Keratinocyte (primary cell): Measurements from ENCODE around the gene SBNO2. TPM values are rescaled to one million over a fixed set of nuclear protein-coding genes. Genes with fewer than 3 reads are reported as not detected.

Experiments used
- DNase-seq: peaks from one replicate; pipeline ENCODE4 v3.0.0-alpha.2; 2011; ENCODE audit warnings: low read depth, missing footprints, low spot score
- FAIRE-seq: peaks from 2 replicates; lab custom pipeline; 2011; peaks lifted over from hg19 to GRCh38; lab: Jason Lieb, UNC
- H2AFZ ChIP-seq: 2 replicates; pipeline ENCODE4 v1.6.0; 2012; ENCODE audit warnings: low read length, control low read depth, inconsistent platforms; ENCODE audit not compliant: control insufficient read depth
- H3K27ac ChIP-seq: 2 replicates; pipeline ENCODE4 v1.5.1; 2011; ENCODE audit warnings: low read length; ENCODE audit not compliant: control insufficient read depth, insufficient read depth
- H3K27me3 ChIP-seq: 3 replicates; pipeline ENCODE4 v1.6.0; 2011; ENCODE audit warnings: low read length; ENCODE audit not compliant: control insufficient read depth, insufficient read depth; ENCODE audit errors: extremely low read depth
- H3K36me3 ChIP-seq, 2 experiments: 2 replicates in 1 of 2; 3 replicates in 1 of 2; pipeline ENCODE4 v1.5.1; 2011; ENCODE audit warnings: low read length in 2 of 2, mild to moderate bottlenecking in 1 of 2; ENCODE audit not compliant: control insufficient read depth in 2 of 2, insufficient read depth in 2 of 2; ENCODE audit errors: extremely low read depth in 1 of 2
- H3K4me1 ChIP-seq: 3 replicates; pipeline ENCODE4 v1.5.1; 2011; ENCODE audit warnings: low read length; ENCODE audit not compliant: control insufficient read depth, insufficient read depth; ENCODE audit errors: extremely low read depth
- H3K4me2 ChIP-seq: 3 replicates; pipeline ENCODE4 v1.6.0; 2011; ENCODE audit warnings: low read depth, low read length; ENCODE audit not compliant: control insufficient read depth, insufficient read depth; ENCODE audit errors: extremely low read depth
- H3K4me3 ChIP-seq, 3 experiments: fragments of 200-600 bp in 1 of 3; sonication (generic) in 1 of 3; 2 replicates in 2 of 3; 3 replicates in 1 of 3; pipeline ENCODE4 v1.5.1; 2011 to 2016; ENCODE audit warnings: low read length in 3 of 3, mild to moderate bottlenecking in 3 of 3, control low read depth in 2 of 3, inconsistent platforms in 1 of 3, low read depth in 1 of 3, mixed read lengths in 1 of 3, mixed run types in 1 of 3, moderate library complexity in 1 of 3; ENCODE audit not compliant: control insufficient read depth in 2 of 3, insufficient read depth in 2 of 3; ENCODE audit errors: extremely low read depth in 1 of 3
- H3K79me2 ChIP-seq: 2 replicates; pipeline ENCODE4 v1.6.0; 2012; ENCODE audit warnings: low read length; ENCODE audit not compliant: control insufficient read depth, insufficient read depth
- H3K9ac ChIP-seq: 3 replicates; pipeline ENCODE4 v1.6.0; 2011; ENCODE audit warnings: low read length; ENCODE audit not compliant: control insufficient read depth, insufficient read depth; ENCODE audit errors: extremely low read depth
- H3K9me1 ChIP-seq: 3 replicates; pipeline ENCODE4 v1.6.0; 2011; ENCODE audit warnings: low read length; ENCODE audit not compliant: control insufficient read depth, insufficient read depth; ENCODE audit errors: extremely low read depth
- H3K9me3 ChIP-seq: 2 replicates; pipeline ENCODE4 v1.5.1; 2012; ENCODE audit warnings: low read depth, low read length; ENCODE audit not compliant: control insufficient read depth
- H4K20me1 ChIP-seq: 3 replicates; pipeline ENCODE4 v1.6.0; 2011; ENCODE audit warnings: low read length; ENCODE audit not compliant: control insufficient read depth, insufficient read depth; ENCODE audit errors: extremely low read depth
- EZH2 ChIP-seq: IDR thresholded peaks from one replicate; pipeline ENCODE4 v1.6.1; 2012; ENCODE audit warnings: inconsistent platforms, mild to moderate bottlenecking, low read length, moderate library complexity
- dilution Hi-C: fragments of 300-500 bp; cut with MboI; formaldehyde crosslinking; loops from one replicate; pipeline ENCODE4 v1.7.0; 2020; ENCODE audit warnings: low sequenced_read_pairs; ENCODE audit not compliant: extremely low pct_ligation_motif_present
- polyA plus RNA-seq, 5 experiments: library from polyadenylated mRNA; depleted of rRNA in 3 of 5; stranded (reverse) in 3 of 5; stranded (forward) in 1 of 5; unstranded in 1 of 5; fragments of >200 nt; gene quantifications; 1 replicate in 1 of 5; 2 replicates in 3 of 5; 3 replicates in 1 of 5; pipeline versions ENCODE4 v1.2.1 to v1.2.3, GENCODE V29; 2011 to 2012; ENCODE audit warnings: missing spikeins in 2 of 5, low read depth in 1 of 5, low replicate concordance in 1 of 5
- TF ChIP-seq, protein P1 (sequence below), 3 experiments: IDR thresholded peaks in 1 of 3; conservative IDR thresholded peaks in 1 of 3; optimal IDR thresholded peaks in 1 of 3; 2 replicates in 2 of 3; 3 replicates in 1 of 3; pipeline versions ENCODE3 to v1.5.1; 2011; ENCODE audit warnings: low read length in 3 of 3, mild to moderate bottlenecking in 3 of 3, moderate library complexity in 2 of 3, control low read depth in 1 of 3, inconsistent platforms in 1 of 3; ENCODE audit not compliant: insufficient read depth in 2 of 3; ENCODE audit errors: extremely low read depth in 1 of 3

Gene SBNO2
- polyA plus RNA-seq, 1 donor (not counting 4 experiments of a cell fraction or from before 2014, with no cell fraction given) = 10.9 TPM

GRCh38 chr19:1219786-1220476, 45.9 kb upstream of the SBNO2 start:
- Histone ChIP-seq H3K9me1 (no peaks in the 10 kb centered on the region), H3K4me1 (peaks cover 16% of the 10 kb centered on the region), H3K27me3 (no peaks in the 10 kb centered on the region), H3K27ac (no peak overlapping the region), H4K20me1 (peaks cover 5% of the 10 kb centered on the region), H3K4me3 (no peak overlapping the region), H2AFZ (no peak overlapping the region), H3K9ac (no peak overlapping the region), H3K9me3 (no peaks in the 10 kb centered on the region), H3K36me3 (peaks cover 19 to 27% of the 10 kb centered on the region in 2 experiments), H3K4me2 (no peak overlapping the region), H3K79me2 (peaks cover 45% of the 10 kb centered on the region)
- DNase-seq (no peak), FAIRE-seq (no peak)
- dilution Hi-C loops = no loop called here
- TF ChIP-seq, protein P1, sequence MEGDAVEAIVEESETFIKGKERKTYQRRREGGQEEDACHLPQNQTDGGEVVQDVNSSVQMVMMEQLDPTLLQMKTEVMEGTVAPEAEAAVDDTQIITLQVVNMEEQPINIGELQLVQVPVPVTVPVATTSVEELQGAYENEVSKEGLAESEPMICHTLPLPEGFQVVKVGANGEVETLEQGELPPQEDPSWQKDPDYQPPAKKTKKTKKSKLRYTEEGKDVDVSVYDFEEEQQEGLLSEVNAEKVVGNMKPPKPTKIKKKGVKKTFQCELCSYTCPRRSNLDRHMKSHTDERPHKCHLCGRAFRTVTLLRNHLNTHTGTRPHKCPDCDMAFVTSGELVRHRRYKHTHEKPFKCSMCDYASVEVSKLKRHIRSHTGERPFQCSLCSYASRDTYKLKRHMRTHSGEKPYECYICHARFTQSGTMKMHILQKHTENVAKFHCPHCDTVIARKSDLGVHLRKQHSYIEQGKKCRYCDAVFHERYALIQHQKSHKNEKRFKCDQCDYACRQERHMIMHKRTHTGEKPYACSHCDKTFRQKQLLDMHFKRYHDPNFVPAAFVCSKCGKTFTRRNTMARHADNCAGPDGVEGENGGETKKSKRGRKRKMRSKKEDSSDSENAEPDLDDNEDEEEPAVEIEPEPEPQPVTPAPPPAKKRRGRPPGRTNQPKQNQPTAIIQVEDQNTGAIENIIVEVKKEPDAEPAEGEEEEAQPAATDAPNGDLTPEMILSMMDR (optimal IDR thresholded peaks at IDR 0.05 in 1 of 3, IDR thresholded peaks at IDR 0.05 in 1 of 3, conservative IDR thresholded peaks at IDR 0.05 in 1 of 3; ENCODE audit: extremely low read depth in 1 of 3, insufficient read depth in 2 of 3, low read length in 3 of 3) = no peak
- no peak for TF ChIP-seq EZH2

DNA sequence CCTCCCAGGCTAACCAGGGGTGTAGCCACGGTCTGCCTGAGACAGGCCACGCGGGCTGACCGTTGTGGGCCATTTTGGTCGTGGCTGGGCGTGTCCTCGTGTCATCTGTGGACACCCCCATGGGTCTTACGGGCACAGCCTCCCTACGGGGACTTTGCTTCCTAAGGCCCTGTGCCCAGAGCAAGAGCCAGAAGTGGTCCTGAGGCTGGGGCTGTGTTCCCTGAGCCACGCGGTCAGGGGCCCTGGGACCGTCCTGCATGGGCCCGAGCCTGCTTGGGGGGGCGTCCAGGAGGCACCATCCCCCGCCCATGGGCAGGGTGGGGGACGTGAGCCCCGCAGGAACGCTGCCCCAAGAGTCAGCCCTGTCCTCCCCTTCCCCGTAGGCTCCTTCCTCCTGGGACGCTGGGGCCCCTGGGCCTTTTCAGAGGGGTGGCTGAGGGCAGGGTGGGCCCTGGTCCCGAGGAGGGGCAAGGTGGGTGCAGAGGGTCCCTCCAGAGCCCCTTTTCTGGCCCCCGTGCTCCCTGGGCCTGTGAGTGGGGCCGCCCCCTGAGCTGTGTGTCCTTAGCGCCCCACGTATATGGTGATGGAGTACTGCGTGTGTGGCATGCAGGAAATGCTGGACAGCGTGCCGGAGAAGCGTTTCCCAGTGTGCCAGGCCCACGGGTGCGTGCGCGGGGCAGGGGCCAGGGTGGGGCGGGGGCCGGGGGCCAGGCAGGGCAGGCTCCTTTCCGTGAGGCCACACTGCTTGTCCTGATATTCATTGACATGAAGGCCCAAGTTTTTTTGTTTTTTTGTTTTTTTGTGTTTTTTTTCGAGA, 44.9 kb upstream of the SBNO2 start:
- Histone ChIP-seq H3K79me2 (peaks cover 54% of the 10 kb centered on the region), H3K27ac (no peak overlapping the region), H3K36me3 (peaks cover 19 to 30% of the 10 kb centered on the region in 2 experiments), H3K9me1 (no peaks in the 10 kb centered on the region), H3K9me3 (no peaks in the 10 kb centered on the region), H2AFZ (no peak overlapping the region), H4K20me1 (peaks cover 5% of the 10 kb centered on the region), H3K27me3 (no peaks in the 10 kb centered on the region), H3K4me1 (peaks cover 26% of the 10 kb centered on the region), H3K4me3 (no peak overlapping the region), H3K9ac (no peak overlapping the region), H3K4me2 (no peak overlapping the region)
- TF ChIP-seq, protein P1 (optimal IDR thresholded peaks at IDR 0.05 in 1 of 3, IDR thresholded peaks at IDR 0.05 in 1 of 3, conservative IDR thresholded peaks at IDR 0.05 in 1 of 3; ENCODE audit: extremely low read depth in 1 of 3, insufficient read depth in 2 of 3, low read length in 3 of 3) = no peak
- no peak for TF ChIP-seq EZH2
- FAIRE-seq (no peak), DNase-seq (no peak)
- dilution Hi-C loops = no loop called here
